ENCODE data around the gene ZNF648. TPM values are rescaled to one million over a fixed set of nuclear protein-coding genes. Genes with fewer than 3 reads are reported as not detected.
"Not testable (repeated sequence)": the region's sequence is repeated elsewhere in the genome, so short reads cannot be mapped to it uniquely, and the experiment has no call there.

Gene ZNF648
- total RNA-seq: not detected in 2 replicates

- Mint-ChIP-seq H3K4me1 (ENCODE audit: low read depth) (peaks cover 7% of the 10 kb centered on the region), H3K27me3 (ENCODE audit: low read depth) (peaks cover 40% of the 10 kb centered on the region), H3K36me3 (ENCODE audit: low read depth) (no peaks in the 10 kb centered on the region), H3K4me3 (ENCODE audit: low read depth) (no peak within 1 kb of the TSS), H3K27ac (no peak within 1 kb of the TSS), H3K9me3 (no peaks in the 10 kb centered on the region)
- intact Hi-C loops (cut with micrococcal nuclease): no loop called here
- no peak for DNase-seq (ENCODE audit: low spot score)
Observed at GRCh38 chr1:182061594-182061993, at the start of gene ZNF648. TSS of gene ZNF648 (minus strand) at chr1:182061712. CDS start at chr1:182058010, 3,702 bp downstream.

- Mint-ChIP-seq H3K27ac (no peak overlapping the region), H3K9me3 (no peaks in the 10 kb centered on the region), H3K4me1 (ENCODE audit: low read depth) (no peaks in the 10 kb centered on the region), H3K36me3 (ENCODE audit: low read depth) (no peaks in the 10 kb centered on the region), H3K4me3 (ENCODE audit: low read depth) (no peak overlapping the region), H3K27me3 (ENCODE audit: low read depth) (peaks cover 24% of the 10 kb centered on the region)
- DNase-seq (ENCODE audit: low spot score): no peak
- intact Hi-C loops (cut with micrococcal nuclease): no loop called here
Observed at GRCh38 chr1:182110635-182111034, 49.1 kb upstream of the ZNF648 start.

- Mint-ChIP-seq H3K36me3 (ENCODE audit: low read depth) (no peaks in the 10 kb centered on the region), H3K27ac (no peak overlapping the region), H3K27me3 (ENCODE audit: low read depth) (peaks cover 23% of the 10 kb centered on the region), H3K4me1 (ENCODE audit: low read depth) (no peaks in the 10 kb centered on the region), H3K9me3 (no peaks in the 10 kb centered on the region), H3K4me3 (ENCODE audit: low read depth) (no peak overlapping the region)
- DNase-seq (ENCODE audit: low spot score): no peak
- intact Hi-C loops (cut with micrococcal nuclease): no loop called here
Observed at GRCh38 chr1:182109771-182110170, 48.3 kb upstream of the ZNF648 start.

GRCh38 chr1:182107209-182107608 lies 45.7 kb upstream of the ZNF648 start:
- Mint-ChIP-seq H3K27me3 (ENCODE audit: low read depth) (peaks cover 21% of the 10 kb centered on the region), H3K36me3 (ENCODE audit: low read depth) (no peaks in the 10 kb centered on the region), H3K4me1 (ENCODE audit: low read depth) (no peaks in the 10 kb centered on the region), H3K27ac (no peak overlapping the region), H3K9me3 (no peaks in the 10 kb centered on the region), H3K4me3 (ENCODE audit: low read depth) (no peak overlapping the region)
- no peak for DNase-seq (ENCODE audit: low spot score)
- intact Hi-C loops (cut with micrococcal nuclease): no loop called here

- H3K9me3 Mint-ChIP-seq: peaks cover 7% of the 10 kb centered on the region
- peaks cover 34% of the 10 kb centered on the region for H3K27me3 Mint-ChIP-seq (ENCODE audit: low read depth)
- intact Hi-C loops (cut with micrococcal nuclease): no loop called here
- no peak overlapping the region for H3K4me3 Mint-ChIP-seq (ENCODE audit: low read depth)
- H3K4me1 Mint-ChIP-seq (ENCODE audit: low read depth): no peaks in the 10 kb centered on the region
- H3K27ac Mint-ChIP-seq: no peak overlapping the region
- H3K36me3 Mint-ChIP-seq (ENCODE audit: low read depth): no peaks in the 10 kb centered on the region
- no peak for DNase-seq (ENCODE audit: low spot score)
Observed at GRCh38 chr1:182102043-182102416, 40.5 kb upstream of the ZNF648 start.

GRCh38 chr1:182101415-182102042 lies 40.0 kb upstream of the ZNF648 start:
- intact Hi-C loops (cut with micrococcal nuclease): no loop called here
- H3K9me3 Mint-ChIP-seq: peaks cover 7% of the 10 kb centered on the region
- no peak overlapping the region for H3K27ac Mint-ChIP-seq
- no peak overlapping the region for H3K4me3 Mint-ChIP-seq (ENCODE audit: low read depth)
- peaks cover 36% of the 10 kb centered on the region for H3K27me3 Mint-ChIP-seq (ENCODE audit: low read depth)
- peaks cover 2% of the 10 kb centered on the region for H3K4me1 Mint-ChIP-seq (ENCODE audit: low read depth)
- no peaks in the 10 kb centered on the region for H3K36me3 Mint-ChIP-seq (ENCODE audit: low read depth)
- DNase-seq (ENCODE audit: low spot score): no peak

- intact Hi-C loops (cut with micrococcal nuclease): no loop called here
- Mint-ChIP-seq H3K4me3 (ENCODE audit: low read depth) (no peak overlapping the region), H3K27ac (no peak overlapping the region), H3K36me3 (ENCODE audit: low read depth) (no peaks in the 10 kb centered on the region), H3K9me3 (peaks cover 7% of the 10 kb centered on the region), H3K4me1 (ENCODE audit: low read depth) (peaks cover 2% of the 10 kb centered on the region), H3K27me3 (ENCODE audit: low read depth) (peaks cover 36% of the 10 kb centered on the region)
- DNase-seq (ENCODE audit: low spot score): no peak
Observed at GRCh38 chr1:182098301-182098700, 36.8 kb upstream of the ZNF648 start.

- no peaks in the 10 kb centered on the region for H3K36me3 Mint-ChIP-seq (ENCODE audit: low read depth)
- H3K4me1 Mint-ChIP-seq (ENCODE audit: low read depth): peaks cover 2% of the 10 kb centered on the region
- intact Hi-C loops (cut with micrococcal nuclease): no loop called here
- no peak for DNase-seq (ENCODE audit: low spot score)
- peaks cover 7% of the 10 kb centered on the region for H3K9me3 Mint-ChIP-seq
- H3K27ac Mint-ChIP-seq: no peak overlapping the region
- H3K27me3 Mint-ChIP-seq (ENCODE audit: low read depth): peaks cover 32% of the 10 kb centered on the region
- H3K4me3 Mint-ChIP-seq (ENCODE audit: low read depth): no peak overlapping the region
Observed at GRCh38 chr1:182095946-182096345, 34.4 kb upstream of the ZNF648 start.

GRCh38 chr1:182094514-182095005 lies 33.0 kb upstream of the ZNF648 start:
- H3K27ac Mint-ChIP-seq; intact Hi-C loops (cut with micrococcal nuclease); DNase-seq (ENCODE audit: low spot score); H3K4me1 Mint-ChIP-seq (ENCODE audit: low read depth); H3K9me3 Mint-ChIP-seq; H3K36me3 Mint-ChIP-seq (ENCODE audit: low read depth); H3K4me3 Mint-ChIP-seq (ENCODE audit: low read depth): not testable (repeated sequence)
- peaks cover 28% of the 10 kb centered on the region for H3K27me3 Mint-ChIP-seq (ENCODE audit: low read depth)

GRCh38 chr1:182093781-182094180 lies 32.3 kb upstream of the ZNF648 start:
- intact Hi-C loops (cut with micrococcal nuclease): no loop called here
- no peaks in the 10 kb centered on the region for H3K9me3 Mint-ChIP-seq
- H3K36me3 Mint-ChIP-seq (ENCODE audit: low read depth): no peaks in the 10 kb centered on the region
- H3K27me3 Mint-ChIP-seq (ENCODE audit: low read depth): peaks cover 25% of the 10 kb centered on the region
- no peak overlapping the region for H3K4me3 Mint-ChIP-seq (ENCODE audit: low read depth)
- H3K27ac Mint-ChIP-seq: no peak overlapping the region
- no peak for DNase-seq (ENCODE audit: low spot score)
- peaks cover 9% of the 10 kb centered on the region for H3K4me1 Mint-ChIP-seq (ENCODE audit: low read depth)

- no peaks in the 10 kb centered on the region for H3K36me3 Mint-ChIP-seq (ENCODE audit: low read depth)
- no peak overlapping the region for H3K27ac Mint-ChIP-seq
- DNase-seq (ENCODE audit: low spot score): no peak
- intact Hi-C loops (cut with micrococcal nuclease): no loop called here
- no peak overlapping the region for H3K4me3 Mint-ChIP-seq (ENCODE audit: low read depth)
- H3K4me1 Mint-ChIP-seq (ENCODE audit: low read depth): peaks cover 24% of the 10 kb centered on the region
- H3K27me3 Mint-ChIP-seq (ENCODE audit: low read depth): peaks cover 20% of the 10 kb centered on the region
- H3K9me3 Mint-ChIP-seq: no peaks in the 10 kb centered on the region
Observed at GRCh38 chr1:182092336-182092735, 30.8 kb upstream of the ZNF648 start.

- DNase-seq (ENCODE audit: low spot score): no peak
- H3K4me1 Mint-ChIP-seq (ENCODE audit: low read depth): peaks cover 31% of the 10 kb centered on the region
- no peaks in the 10 kb centered on the region for H3K9me3 Mint-ChIP-seq
- no peaks in the 10 kb centered on the region for H3K36me3 Mint-ChIP-seq (ENCODE audit: low read depth)
- H3K27me3 Mint-ChIP-seq (ENCODE audit: low read depth): peaks cover 16% of the 10 kb centered on the region
- intact Hi-C loops (cut with micrococcal nuclease): no loop called here
- H3K27ac Mint-ChIP-seq: no peak overlapping the region
- H3K4me3 Mint-ChIP-seq (ENCODE audit: low read depth): no peak overlapping the region
Observed at GRCh38 chr1:182091083-182091482, 29.6 kb upstream of the ZNF648 start.

GRCh38 chr1:182087719-182088350 lies 26.3 kb upstream of the ZNF648 start:
- H3K9me3 Mint-ChIP-seq: no peaks in the 10 kb centered on the region
- no peak overlapping the region for H3K27ac Mint-ChIP-seq
- H3K4me1 Mint-ChIP-seq (ENCODE audit: low read depth): peaks cover 44% of the 10 kb centered on the region
- no peaks in the 10 kb centered on the region for H3K36me3 Mint-ChIP-seq (ENCODE audit: low read depth)
- intact Hi-C loops (cut with micrococcal nuclease): loop anchor here (5.0 to 10.0 kb wide), 4 partner anchors 509 to 699 kb away; partner anchors contain the start of gene NPL
- no peak overlapping the region for H3K4me3 Mint-ChIP-seq (ENCODE audit: low read depth)
- peaks cover 5% of the 10 kb centered on the region for H3K27me3 Mint-ChIP-seq (ENCODE audit: low read depth)
- no peak for DNase-seq (ENCODE audit: low spot score)

Measured in activated T-helper 2 cell treated with anti-CD3 and anti-CD28 coated beads, Interferon-gamma antibody, Interleukin-2, Interleukin-4, amounts not matched to agents 10 μg/mL and 5 μg/mL and 100 μg/mL, durations not matched to agents 14 hours and 24 hours and 36 hours (primary cell).